A549 (cell line): ENCODE results near the gene INHBA.

Experiments
- CHD2 ChIP-seq: fragments of 150-350 bp; IDR thresholded peaks from 2 replicates; pipeline ENCODE4 v1.6.1; 2014; ENCODE audit warnings: low read length; ENCODE audit not compliant: partially characterized antibody
- CHD4 ChIP-seq: fragments of 200-600 bp; sonication (generic); IDR thresholded peaks from 2 replicates; pipeline ENCODE4 v1.6.1; 2016; ENCODE audit warnings: antibody characterized with exemption, mild to moderate bottlenecking, borderline replicate concordance
- CTCF ChIP-seq: fragments of >200 bp; sonication (Bioruptor Twin); formaldehyde crosslinking; IDR thresholded peaks from 3 replicates; pipeline ENCODE4 v1.5.1; 2016
- JUN ChIP-seq, 2 experiments: fragments of >200 bp; sonication (Bioruptor Twin); formaldehyde crosslinking; IDR thresholded peaks; 2 replicates in 1 of 2; 3 replicates in 1 of 2; pipeline ENCODE4 v1.6.1; 2016 to 2017
- MAX ChIP-seq: IDR thresholded peaks from 2 replicates; pipeline ENCODE4 v1.6.1; 2012
- POLR2A ChIP-seq: IDR thresholded peaks from 2 replicates; pipeline ENCODE4 v1.6.1; 2012; ENCODE audit warnings: mild to moderate bottlenecking, low read length
- RCOR1 ChIP-seq: fragments of 150-350 bp; IDR thresholded peaks from 2 replicates; pipeline ENCODE4 v1.6.1; 2014; ENCODE audit warnings: antibody characterized with exemption, low read length, low read depth

- TF ChIP-seq CTCF (no peak), CHD2 (no peak), CHD4 (no peak), RCOR1 (no peak), POLR2A (no peak), JUN (IDR thresholded peaks at IDR 0.05) (no peak), MAX (no peak)
These were observed 43.4 kb downstream of the INHBA start for GRCh38 chr7:41659539-41659938.
